ENCODE results near the gene CNGB1. TPM values are rescaled to one million over a fixed set of nuclear protein-coding genes. Genes with fewer than 3 reads are reported as not detected.

The CNGB1 gene
- total and polyA plus RNA-seq, 2 of the 13 experiments (the other 11 are each of a cell fraction or from before 2014, with no cell fraction given), result 0.02 to 0.15 TPM

DNA sequence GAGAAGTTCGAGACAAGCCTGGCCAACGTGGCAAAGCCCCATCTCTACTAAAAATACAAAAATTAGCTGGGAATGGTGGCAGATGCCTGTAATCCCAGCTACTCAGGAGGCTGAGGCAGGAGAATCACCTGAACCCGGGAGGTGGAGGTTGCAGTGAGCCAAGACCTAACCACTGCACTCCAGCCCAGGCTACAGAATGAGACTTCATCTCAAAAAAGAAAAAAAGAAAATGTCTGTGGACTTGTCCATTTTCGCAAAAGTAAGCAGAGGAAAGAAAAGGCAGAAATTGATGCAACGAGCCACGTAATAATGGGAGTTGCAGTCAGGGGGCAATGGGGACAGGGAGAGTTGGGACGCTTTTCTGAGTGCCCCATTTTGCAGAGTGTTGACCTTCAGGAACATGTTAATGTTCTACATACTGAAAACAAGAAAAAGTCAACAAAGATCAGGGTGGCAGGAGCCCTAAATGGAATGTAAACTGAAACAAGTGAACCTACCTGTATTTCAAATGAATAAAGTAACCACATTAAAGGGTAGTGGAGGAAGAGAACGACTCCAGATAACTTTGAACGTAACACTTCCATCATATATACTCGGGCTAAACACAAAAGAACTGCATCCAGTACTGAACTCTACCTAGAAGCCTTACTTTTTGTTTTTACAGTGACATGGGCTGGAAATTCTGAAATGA is 76.4 kb downstream of the CNGB1 start (continued):
- no peak for TF ChIP-seq ZNF432 (CRISPR knock-in tag; IDR thresholded peaks at IDR 0.05; ENCODE audit: borderline replicate concordance)
- TF ChIP-seq, protein P1, sequence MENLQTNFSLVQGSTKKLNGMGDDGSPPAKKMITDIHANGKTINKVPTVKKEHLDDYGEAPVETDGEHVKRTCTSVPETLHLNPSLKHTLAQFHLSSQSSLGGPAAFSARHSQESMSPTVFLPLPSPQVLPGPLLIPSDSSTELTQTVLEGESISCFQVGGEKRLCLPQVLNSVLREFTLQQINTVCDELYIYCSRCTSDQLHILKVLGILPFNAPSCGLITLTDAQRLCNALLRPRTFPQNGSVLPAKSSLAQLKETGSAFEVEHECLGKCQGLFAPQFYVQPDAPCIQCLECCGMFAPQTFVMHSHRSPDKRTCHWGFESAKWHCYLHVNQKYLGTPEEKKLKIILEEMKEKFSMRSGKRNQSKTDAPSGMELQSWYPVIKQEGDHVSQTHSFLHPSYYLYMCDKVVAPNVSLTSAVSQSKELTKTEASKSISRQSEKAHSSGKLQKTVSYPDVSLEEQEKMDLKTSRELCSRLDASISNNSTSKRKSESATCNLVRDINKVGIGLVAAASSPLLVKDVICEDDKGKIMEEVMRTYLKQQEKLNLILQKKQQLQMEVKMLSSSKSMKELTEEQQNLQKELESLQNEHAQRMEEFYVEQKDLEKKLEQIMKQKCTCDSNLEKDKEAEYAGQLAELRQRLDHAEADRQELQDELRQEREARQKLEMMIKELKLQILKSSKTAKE (CRISPR knock-in tag; IDR thresholded peaks at IDR 0.05; ENCODE audit: borderline replicate concordance), result peak; percentile 80
- TF ChIP-seq ZNF224 (CRISPR knock-in tag; IDR thresholded peaks at IDR 0.05), result peak; percentile 35; the same call in 1 of the 2 replicates
- TF ChIP-seq ZNF101 (CRISPR knock-in tag; IDR thresholded peaks at IDR 0.05; ENCODE audit: borderline replicate concordance, low read depth), result no peak
- TF ChIP-seq JARID2 (CRISPR knock-in tag; IDR thresholded peaks at IDR 0.05; ENCODE audit: insufficient replicate concordance), result peak; percentile 81
- TF ChIP-seq ZEB1 (IDR thresholded peaks at IDR 0.05; ENCODE audit: insufficient replicate concordance, low read depth), result peak; percentile 90
- TF ChIP-seq, protein P2, sequence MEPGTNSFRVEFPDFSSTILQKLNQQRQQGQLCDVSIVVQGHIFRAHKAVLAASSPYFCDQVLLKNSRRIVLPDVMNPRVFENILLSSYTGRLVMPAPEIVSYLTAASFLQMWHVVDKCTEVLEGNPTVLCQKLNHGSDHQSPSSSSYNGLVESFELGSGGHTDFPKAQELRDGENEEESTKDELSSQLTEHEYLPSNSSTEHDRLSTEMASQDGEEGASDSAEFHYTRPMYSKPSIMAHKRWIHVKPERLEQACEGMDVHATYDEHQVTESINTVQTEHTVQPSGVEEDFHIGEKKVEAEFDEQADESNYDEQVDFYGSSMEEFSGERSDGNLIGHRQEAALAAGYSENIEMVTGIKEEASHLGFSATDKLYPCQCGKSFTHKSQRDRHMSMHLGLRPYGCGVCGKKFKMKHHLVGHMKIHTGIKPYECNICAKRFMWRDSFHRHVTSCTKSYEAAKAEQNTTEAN (CRISPR knock-in tag; conservative IDR thresholded peaks at IDR 0.05), result peak; percentile 94
- peak; percentile 29; the same call in 1 of the 2 replicates for TF ChIP-seq ZNF644 (CRISPR knock-in tag; IDR thresholded peaks at IDR 0.05; ENCODE audit: low read depth)
- TF ChIP-seq, protein P3, sequence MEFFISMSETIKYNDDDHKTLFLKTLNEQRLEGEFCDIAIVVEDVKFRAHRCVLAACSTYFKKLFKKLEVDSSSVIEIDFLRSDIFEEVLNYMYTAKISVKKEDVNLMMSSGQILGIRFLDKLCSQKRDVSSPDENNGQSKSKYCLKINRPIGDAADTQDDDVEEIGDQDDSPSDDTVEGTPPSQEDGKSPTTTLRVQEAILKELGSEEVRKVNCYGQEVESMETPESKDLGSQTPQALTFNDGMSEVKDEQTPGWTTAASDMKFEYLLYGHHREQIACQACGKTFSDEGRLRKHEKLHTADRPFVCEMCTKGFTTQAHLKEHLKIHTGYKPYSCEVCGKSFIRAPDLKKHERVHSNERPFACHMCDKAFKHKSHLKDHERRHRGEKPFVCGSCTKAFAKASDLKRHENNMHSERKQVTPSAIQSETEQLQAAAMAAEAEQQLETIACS (CRISPR knock-in tag; IDR thresholded peaks at IDR 0.05), result no peak
- no peak for TF ChIP-seq ZNF256 (CRISPR knock-in tag; conservative IDR thresholded peaks at IDR 0.05)
- TF ChIP-seq ZNF790 (CRISPR knock-in tag; IDR thresholded peaks at IDR 0.05; ENCODE audit: borderline replicate concordance), result no peak
- TF ChIP-seq, protein P4, sequence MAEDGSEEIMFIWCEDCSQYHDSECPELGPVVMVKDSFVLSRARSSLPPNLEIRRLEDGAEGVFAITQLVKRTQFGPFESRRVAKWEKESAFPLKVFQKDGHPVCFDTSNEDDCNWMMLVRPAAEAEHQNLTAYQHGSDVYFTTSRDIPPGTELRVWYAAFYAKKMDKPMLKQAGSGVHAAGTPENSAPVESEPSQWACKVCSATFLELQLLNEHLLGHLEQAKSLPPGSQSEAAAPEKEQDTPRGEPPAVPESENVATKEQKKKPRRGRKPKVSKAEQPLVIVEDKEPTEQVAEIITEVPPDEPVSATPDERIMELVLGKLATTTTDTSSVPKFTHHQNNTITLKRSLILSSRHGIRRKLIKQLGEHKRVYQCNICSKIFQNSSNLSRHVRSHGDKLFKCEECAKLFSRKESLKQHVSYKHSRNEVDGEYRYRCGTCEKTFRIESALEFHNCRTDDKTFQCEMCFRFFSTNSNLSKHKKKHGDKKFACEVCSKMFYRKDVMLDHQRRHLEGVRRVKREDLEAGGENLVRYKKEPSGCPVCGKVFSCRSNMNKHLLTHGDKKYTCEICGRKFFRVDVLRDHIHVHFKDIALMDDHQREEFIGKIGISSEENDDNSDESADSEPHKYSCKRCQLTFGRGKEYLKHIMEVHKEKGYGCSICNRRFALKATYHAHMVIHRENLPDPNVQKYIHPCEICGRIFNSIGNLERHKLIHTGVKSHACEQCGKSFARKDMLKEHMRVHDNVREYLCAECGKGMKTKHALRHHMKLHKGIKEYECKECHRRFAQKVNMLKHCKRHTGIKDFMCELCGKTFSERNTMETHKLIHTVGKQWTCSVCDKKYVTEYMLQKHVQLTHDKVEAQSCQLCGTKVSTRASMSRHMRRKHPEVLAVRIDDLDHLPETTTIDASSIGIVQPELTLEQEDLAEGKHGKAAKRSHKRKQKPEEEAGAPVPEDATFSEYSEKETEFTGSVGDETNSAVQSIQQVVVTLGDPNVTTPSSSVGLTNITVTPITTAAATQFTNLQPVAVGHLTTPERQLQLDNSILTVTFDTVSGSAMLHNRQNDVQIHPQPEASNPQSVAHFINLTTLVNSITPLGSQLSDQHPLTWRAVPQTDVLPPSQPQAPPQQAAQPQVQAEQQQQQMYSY (CRISPR knock-in tag; IDR thresholded peaks at IDR 0.05), result peak; percentile 49; the same call in 1 of the 2 replicates
- TF ChIP-seq, protein P5, sequence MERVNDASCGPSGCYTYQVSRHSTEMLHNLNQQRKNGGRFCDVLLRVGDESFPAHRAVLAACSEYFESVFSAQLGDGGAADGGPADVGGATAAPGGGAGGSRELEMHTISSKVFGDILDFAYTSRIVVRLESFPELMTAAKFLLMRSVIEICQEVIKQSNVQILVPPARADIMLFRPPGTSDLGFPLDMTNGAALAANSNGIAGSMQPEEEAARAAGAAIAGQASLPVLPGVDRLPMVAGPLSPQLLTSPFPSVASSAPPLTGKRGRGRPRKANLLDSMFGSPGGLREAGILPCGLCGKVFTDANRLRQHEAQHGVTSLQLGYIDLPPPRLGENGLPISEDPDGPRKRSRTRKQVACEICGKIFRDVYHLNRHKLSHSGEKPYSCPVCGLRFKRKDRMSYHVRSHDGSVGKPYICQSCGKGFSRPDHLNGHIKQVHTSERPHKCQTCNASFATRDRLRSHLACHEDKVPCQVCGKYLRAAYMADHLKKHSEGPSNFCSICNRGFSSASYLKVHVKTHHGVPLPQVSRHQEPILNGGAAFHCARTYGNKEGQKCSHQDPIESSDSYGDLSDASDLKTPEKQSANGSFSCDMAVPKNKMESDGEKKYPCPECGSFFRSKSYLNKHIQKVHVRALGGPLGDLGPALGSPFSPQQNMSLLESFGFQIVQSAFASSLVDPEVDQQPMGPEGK (CRISPR knock-in tag; IDR thresholded peaks at IDR 0.05), result peak; percentile 90
- no peak for TF ChIP-seq NR1H2 (CRISPR knock-in tag; IDR thresholded peaks at IDR 0.05; ENCODE audit: borderline replicate concordance, low read depth)
- peak; percentile 16; the same call in 1 of the 2 replicates for TF ChIP-seq RXRA (CRISPR knock-in tag; IDR thresholded peaks at IDR 0.05)
- TF ChIP-seq ZNF598 (CRISPR knock-in tag; IDR thresholded peaks at IDR 0.05; ENCODE audit: borderline replicate concordance), result no peak
- no peak for TF ChIP-seq ZNF136 (CRISPR knock-in tag; IDR thresholded peaks at IDR 0.05; ENCODE audit: low read depth)
- peak; percentile 97; the same call in 1 of the 2 replicates for TF ChIP-seq FOXK1 (CRISPR knock-in tag; IDR thresholded peaks at IDR 0.05; ENCODE audit: borderline replicate concordance, low read depth)

All from HepG2 (cell line).